Left ventricle myocardium superior (tissue), 1 donor: ENCODE results near the gene CASP2. TPM values are rescaled to one million over a fixed set of nuclear protein-coding genes. Genes with fewer than 3 reads are reported as not detected.
"Not testable (repeated sequence)": the region's sequence is repeated elsewhere in the genome, so short reads cannot be mapped to it uniquely, and the experiment has no call there.

Experiments
- ATAC-seq: fragments of 200-7000 bp; cut with Tn5 transposase; one replicate; pipeline ENCODE4 v1.9.1; 2020; ENCODE audit warnings: mild to moderate bottlenecking, moderate library complexity
- DNase-seq: peaks from one replicate; pipeline ENCODE4 v3.0.0-alpha.2; 2020
- intact Hi-C: fragments of 100-400 bp; cut with micrococcal nuclease; formaldehyde crosslinking; loops from one replicate; pipeline ENCODE4 v1.11.0; 2022
- total RNA-seq: library from RNA; stranded (reverse); fragmentation: NEBNext Ultra II Directional; extraction: Animal tissue kit (Norgen Biotek cat#: 25700); gene quantifications from one replicate; pipeline ENCODE4 v1.2.1, GENCODE V29; 2021
- donor health status: DM: no; HTN: yes; CAD: no; lungs with severe emphysema.

The CASP2 gene
- total RNA-seq, 1 donor from 2014 or later = 12.6 TPM

DNA sequence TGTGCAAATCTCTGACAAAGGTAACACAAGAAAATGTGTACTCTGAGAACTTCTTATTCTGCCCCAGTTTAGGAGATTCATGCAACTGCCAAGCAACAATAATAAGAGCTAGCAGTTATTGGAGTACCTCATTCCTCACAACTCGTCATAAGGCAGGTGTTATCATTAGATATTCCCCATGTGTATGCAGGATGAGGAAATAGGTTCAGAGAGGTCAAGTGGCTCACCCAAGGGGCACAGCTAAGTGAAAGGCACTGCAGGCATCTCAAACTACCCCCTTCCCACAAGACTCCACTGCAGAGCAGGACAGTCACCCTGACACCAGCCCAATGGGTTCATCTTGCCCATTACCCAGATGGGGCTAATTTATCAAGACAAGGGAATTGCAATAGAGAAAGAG, 26.2 kb upstream of the CASP2 start:
- intact Hi-C loops = no loop called here
- ATAC-seq (no peak), DNase-seq (no peak)

DNA sequence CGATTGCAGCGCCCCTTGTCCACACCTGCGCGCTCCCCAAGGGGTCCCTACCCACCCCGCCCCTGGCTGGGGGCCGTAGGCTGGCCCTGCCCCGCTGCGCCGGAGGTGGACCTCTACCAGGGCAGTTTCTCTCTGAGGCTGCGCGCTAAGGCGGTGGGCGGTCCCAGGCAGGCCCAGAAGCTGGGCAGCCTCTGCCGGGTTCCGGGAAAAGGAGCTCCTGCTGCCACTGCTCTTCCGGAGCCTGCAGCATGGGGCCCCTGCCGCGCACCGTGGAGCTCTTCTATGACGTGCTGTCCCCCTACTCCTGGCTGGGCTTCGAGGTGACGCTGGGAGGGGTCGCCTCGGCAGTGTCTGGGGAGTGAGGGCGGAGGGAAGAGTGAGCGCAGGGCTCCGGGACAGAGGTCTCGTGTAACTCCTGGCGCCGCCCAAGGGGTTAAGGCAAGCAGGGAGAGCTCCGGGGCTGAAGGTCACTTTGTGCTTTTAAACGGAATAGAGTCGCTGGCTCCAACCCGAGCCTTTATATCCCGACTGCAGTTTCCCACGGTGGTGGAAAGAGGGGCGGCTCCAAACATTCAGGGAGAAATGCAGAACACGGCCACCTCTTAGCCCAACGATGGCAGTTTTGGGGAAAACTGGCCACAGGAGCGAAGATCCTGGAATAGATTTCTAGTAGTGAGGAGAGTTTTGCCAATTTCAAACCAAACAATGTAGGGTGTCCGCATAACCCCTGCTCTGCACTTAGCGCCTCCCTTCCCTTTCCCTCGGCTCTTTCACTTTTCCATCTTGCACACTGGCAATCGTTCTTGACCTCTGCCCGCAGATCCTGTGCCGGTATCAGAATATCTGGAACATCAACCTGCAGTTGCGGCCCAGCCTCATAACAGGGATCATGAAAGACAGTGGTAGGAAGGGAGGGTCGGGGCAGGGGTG, 24.6 kb upstream of the CASP2 start, which contains the start of gene GSTK1:
GSTK1 (plus strand) TSS at position 176 of the 930 bp plus-strand sequence; CDS start at position 249, 73 bp downstream.
- peak; percentile 93 for DNase-seq
- ATAC-seq = peak; percentile 98
- intact Hi-C loops = no loop called here

DNA sequence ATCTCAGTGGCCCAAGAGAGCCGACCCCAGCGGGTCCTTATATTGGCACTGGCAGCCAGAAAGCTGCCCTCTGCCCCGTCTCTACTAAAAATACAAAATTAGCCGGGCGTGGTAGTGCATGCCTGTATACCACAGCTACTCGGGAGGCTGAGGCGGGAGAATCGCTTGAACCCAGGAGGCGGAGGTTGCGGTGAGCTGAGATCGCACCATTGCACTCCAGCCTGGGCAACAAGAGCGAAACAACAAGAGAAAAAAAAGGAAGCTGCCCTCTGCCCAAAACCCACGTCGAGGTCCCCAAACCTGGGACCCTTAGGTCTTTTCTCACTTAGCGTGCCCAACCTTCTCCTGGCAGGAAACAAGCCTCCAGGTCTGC, 24.0 kb upstream of the CASP2 start:
- intact Hi-C loops, DNase-seq: not testable (repeated sequence)
- peak; percentile 3 for ATAC-seq

DNA sequence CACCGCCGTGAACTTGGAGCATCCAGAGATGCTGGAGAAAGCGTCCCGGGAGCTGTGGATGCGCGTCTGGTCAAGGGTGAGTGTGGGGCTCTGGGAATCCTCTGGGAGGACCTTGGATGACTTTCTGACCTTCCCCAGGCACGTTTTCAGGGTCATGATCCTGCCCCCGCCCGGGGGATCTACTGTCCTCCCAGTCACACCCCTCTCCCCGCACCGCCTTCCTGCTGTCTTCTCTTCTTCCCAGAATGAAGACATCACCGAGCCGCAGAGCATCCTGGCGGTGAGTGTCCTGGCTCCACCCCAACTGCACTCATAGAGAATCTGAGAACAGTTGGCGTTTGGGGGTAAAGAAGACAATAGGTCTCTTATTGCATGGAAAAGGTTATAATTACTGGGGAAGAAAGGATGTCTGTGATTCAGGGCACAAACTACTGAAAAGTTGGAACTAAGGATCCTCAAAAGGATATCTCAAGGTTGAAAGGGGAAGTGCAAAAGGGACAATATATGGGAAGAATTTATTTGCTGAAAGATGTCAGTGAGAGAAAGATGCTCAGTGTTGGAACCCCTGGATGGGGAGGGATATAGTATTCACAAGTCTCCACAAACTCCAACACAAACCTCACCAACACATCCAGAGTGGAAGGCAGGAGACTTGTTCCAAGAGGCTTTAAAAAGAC, 23.0 kb upstream of the CASP2 start:
- peak; percentile 42 for DNase-seq
- intact Hi-C loops = no loop called here

DNA sequence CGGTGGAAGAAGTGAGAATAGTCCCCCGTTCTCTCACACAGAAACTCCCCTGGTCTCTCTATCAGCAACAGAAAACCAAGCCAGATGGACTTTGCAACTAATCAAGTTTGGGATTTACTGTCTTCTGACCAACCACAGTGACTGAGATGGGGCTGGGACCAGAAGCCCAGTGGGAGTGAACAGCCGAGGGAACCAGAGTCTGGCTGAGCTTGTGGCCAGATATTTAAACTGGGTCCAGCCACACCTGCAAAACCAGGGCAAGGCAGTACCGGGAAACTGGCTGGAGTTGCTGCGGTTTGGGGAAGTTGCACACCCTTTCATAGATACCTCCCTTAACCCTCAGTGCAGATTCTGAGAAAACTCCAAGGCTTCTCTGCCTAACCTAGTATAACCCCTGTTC, 18.9 kb upstream of the CASP2 start:
- intact Hi-C loops = no loop called here
- DNase-seq = no peak
- ATAC-seq = no peak

More for the DNA sequence above, 23.0 kb upstream of the CASP2 start:
- no peak for ATAC-seq

DNA sequence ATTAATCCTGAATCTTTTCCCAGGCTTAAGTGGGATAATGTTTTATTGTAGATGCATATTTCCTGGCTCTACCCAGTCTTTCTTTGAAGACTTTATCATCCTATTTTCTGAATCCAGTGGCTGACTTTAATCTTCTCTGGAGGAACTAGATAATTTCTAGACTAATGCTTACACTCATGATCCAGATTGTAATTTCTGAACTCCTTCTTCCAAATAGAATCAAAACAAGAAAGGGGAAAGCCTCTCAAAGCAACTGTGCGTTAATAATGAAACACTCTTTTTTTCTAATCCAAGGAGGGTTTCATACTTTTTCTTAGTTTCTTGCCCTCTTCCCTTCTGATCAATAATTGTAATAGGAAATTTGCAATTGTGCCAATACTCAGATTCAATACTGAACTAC, 16.9 kb upstream of the CASP2 start:
- ATAC-seq = no peak
- intact Hi-C loops = no loop called here

DNA sequence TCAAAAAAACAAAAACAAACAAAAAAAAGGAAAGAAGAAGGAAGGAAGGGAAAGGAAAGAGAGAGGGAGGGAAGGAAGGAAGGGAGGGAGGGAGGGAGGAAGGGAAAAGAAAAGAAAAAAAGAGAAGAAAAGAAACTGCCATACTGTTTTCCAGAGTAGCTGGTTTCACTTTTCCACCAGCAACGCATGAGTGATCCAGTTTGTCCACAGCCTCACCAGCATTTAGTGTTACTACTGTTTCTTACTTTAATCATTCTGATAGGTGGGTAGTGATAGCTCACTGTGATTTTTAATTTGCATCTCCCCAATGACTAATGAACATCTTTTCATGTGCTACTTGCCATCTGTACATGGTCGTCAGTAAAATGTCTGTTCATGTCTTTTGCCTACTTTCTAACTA, 15.3 kb upstream of the CASP2 start:
- DNase-seq (no peak), ATAC-seq (no peak)
- intact Hi-C loops = no loop called here

More for the DNA sequence above, 16.9 kb upstream of the CASP2 start:
- no peak for DNase-seq

DNA sequence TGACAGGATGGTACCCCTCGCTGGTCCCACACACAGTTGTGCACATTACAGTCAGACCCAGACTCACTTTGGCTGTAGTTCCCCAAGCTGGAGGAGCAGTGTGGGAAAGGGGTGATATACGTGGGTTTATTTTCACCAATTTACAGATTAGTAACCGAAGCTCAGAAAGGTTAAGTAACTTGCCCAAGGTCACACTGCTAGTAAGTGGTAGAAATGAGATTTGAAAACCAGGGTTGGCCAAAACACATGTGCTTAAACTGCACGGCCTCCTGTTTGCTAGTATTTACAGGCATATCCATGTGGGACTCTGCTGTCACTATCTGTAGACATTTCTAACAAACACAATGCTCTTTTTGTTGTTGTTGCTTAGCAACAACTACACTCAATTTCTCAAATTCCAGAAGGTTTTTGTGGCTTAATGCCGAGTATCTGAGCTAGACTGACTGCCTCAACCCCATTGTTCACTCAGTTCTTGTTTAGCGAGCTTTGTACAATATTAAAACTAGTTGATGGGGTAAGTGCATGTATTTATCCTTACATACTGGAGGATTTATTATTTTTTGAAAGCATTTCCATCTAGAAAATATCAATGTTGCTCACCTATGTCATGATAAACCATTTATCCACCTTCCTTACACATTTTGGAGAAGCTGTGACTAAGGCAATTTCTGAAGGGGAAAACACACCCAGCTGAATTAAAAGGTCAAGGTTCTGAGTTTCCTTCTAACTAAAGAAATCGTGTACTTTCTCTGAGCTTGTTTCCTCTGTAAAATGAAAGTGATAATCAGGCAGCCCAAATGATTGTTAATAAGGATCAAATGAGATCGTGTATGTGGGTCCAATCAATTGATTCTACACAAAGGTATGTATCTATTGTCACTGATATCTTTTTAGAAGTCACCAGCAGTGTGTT, 8.7 kb upstream of the CASP2 start:
- ATAC-seq (peak; percentile 75), DNase-seq (no peak)
- intact Hi-C loops = no loop called here

DNA sequence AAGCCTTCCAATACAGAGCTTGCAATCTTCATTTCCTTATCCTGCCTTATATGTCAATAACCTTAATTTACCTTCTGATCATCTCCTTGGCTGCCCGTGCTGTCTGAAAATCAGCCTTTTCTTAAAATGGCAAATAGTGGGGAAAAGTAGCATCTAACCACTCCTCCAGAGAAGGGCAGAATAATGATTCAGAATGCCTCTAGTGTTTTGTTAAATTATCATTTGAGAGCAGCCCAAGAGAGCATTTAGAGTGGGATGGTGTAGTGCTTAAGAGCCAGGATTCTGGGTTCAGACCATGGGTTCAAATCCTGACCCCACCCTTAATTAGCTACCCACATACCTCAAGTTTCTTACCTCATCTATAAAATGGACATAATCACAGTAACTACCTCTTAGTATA, 8.0 kb upstream of the CASP2 start:
- ATAC-seq = no peak

DNA sequence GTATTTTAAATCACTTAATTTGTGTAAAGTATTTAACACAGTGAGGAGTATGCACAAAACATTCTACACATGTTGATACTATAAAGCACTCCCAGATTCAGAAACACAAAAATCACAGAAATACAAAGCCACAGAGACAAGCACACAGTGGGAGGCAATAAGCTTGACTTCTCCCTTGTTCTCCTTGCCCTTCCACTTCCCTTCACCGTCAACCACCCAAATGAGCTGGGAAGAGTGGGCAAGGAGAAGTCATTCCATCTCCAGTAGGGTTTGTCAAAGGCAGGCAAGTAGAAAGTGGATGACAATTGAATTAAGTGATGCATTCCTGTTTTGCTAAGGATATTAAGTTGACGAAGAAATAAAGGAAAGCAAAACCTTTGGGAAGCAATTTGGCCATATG, 7.6 kb upstream of the CASP2 start:
- no peak for ATAC-seq
- intact Hi-C loops = no loop called here

More for the DNA sequence above, 8.0 kb upstream of the CASP2 start:
- DNase-seq = no peak
- intact Hi-C loops = no loop called here

DNA sequence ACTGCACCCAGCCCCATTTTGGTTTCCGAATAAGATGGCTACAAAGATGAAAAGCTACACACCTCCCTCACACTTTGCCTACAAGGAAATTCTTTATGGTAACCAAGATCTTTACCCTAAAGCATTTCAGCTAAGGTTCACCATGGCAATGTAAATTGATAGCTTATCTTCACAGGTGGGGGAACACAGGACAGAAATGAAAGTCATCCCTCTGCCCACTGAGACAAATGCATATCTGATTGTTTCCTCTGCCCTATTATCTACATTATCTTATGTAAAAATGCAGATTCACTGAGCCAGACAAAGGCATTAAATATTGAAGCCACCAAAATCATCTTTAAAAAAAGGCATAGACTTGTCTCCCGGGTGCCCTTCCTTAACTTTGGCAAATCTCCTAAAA, 6.6 kb upstream of the CASP2 start:
- DNase-seq (no peak), ATAC-seq (no peak)
- intact Hi-C loops = no loop called here

More for the DNA sequence above, 7.6 kb upstream of the CASP2 start:
- no peak for DNase-seq

DNA sequence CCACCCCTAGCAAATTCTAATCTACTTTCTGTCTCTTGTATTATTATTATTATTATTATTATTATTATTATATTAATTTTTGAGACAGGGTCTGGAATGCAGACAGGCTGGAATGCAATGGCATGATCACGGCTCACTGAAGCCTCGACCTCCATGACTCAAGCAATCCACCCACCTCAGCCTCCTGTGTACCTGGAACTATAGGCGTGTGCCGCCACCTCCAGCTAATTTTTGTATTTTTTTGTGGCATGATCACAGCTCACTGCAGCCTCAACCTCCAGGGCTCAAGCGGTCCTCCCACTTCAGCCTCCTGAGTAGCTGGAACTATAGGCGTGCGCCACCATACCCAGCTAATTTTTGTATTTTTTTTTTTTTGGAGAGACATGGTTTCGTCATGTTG, 6.0 kb upstream of the CASP2 start:
- intact Hi-C loops = no loop called here
- DNase-seq (no peak), ATAC-seq (no peak)

DNA sequence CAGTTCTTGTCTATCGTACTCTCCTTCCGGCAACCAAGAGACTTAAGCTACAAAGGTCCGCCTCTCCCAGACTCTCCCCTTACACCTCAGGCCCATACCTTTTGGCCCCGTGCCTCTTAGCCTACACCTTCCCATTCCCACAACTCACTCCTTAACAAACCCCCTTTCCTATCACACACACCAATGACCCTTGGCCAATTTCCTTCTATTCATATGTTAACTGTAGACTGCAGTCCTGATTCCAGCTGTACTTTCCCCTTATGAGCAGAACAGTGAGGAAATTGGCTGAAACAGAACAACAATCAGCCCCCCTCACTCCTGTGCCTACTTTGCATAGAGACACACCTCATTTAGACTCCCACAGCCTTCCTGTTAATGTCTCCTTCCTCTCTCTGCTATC, 4.8 kb upstream of the CASP2 start:
- intact Hi-C loops = no loop called here
- ATAC-seq = no peak

DNA sequence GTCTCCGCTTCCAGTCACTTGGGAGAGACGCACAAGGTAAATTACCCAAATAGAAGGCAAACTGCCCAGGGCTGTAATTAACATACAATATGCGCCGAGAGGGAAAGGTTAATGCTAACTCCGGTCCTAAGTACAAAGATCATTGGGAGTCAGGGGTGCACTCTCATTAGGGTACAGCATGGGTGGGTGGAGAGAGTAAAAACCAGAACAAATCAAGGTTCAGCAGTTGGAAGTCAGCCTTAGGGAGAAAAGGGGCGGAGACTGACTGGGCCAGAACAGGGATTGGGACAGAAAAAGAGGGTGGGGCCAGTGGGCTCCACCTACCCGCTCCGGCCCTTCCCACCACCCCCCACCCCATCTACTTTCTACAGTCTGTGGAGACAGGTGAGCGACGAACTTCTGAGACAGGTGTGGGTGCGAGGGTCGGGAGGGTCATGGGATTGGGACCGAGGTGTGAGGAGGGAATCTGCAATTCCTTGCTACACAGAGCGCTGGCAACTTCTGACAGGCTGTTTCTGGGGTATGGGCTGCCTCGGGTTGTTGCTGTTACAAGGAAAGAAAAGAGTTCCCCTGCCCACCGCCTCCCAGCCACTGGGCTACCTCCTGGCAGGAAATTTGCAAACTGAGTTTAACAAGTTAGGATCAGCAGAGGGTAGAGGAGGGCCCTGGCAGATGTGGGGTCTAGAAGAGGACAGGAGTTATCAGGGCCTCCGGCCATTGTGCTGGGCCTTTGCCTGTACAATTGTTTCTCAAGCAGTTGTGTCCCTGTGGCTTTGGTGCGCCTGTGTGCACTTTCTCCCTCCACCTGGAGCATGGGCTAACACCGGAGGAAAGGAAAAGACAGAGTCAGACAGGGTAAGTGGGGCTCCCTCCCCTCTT, 3.3 kb upstream of the CASP2 start, which contains the start of gene TMEM139:
TMEM139 (plus strand) TSS at position 368 of the 879 bp plus-strand sequence. CDS start 1,000 bp downstream, outside the sequence.
- peak; percentile 40 for DNase-seq
- intact Hi-C loops = no loop called here
- ATAC-seq = peak; percentile 45

More for the DNA sequence above, 4.8 kb upstream of the CASP2 start:
- no peak for DNase-seq

DNA sequence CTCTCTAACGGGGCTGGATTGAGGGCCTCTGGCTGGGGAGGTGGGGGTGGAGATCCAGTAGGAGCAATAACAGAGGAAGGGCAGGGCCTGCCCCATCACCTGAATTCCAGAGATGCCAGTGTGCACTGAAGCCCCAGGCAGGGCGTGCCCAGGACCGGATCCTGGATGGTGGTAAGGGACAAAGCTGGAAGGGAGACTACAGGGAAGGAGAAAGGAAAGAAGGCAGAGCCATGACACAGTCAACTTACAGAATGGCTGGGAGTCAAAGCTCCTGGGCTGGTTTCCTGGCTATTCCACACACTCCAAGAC, 2.7 kb upstream of the CASP2 start:
- ATAC-seq (peak; percentile 27), DNase-seq (peak; percentile 55)
- intact Hi-C loops = no loop called here

DNA sequence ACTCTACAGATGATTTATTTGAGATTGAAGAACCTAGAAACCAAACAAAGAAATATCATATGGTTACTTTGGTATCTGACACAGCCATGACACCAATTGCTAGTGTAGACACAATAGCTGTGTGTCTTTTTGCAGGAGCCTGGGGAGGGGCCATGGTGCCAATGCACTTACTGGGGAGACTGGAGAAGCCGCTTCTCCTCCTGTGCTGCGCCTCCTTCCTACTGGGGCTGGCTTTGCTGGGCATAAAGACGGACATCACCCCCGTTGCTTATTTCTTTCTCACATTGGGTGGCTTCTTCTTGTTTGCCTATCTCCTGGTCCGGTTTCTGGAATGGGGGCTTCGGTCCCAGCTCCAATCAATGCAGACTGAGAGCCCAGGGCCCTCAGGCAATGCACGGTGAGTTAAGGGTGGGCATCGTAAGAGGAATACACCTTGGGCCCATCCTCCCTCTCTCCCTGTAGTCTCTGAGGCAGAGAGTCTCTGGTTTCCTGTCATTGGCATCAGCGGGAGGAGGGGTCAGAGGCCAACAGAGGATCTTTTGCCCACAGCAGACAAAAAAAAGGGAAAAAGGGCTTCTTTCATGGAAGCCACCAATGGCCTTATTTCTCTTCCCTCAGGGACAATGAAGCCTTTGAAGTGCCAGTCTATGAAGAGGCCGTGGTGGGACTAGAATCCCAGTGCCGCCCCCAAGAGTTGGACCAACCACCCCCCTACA, 2.2 kb upstream of the CASP2 start:
- intact Hi-C loops = no loop called here
- no peak for DNase-seq
- ATAC-seq = no peak

DNA sequence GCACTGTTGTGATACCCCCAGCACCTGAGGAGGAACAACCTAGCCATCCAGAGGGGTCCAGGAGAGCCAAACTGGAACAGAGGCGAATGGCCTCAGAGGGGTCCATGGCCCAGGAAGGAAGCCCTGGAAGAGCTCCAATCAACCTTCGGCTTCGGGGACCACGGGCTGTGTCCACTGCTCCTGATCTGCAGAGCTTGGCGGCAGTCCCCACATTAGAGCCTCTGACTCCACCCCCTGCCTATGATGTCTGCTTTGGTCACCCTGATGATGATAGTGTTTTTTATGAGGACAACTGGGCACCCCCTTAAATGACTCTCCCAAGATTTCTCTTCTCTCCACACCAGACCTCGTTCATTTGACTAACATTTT, 1.6 kb upstream of the CASP2 start:
- no peak for ATAC-seq
- intact Hi-C loops = no loop called here
- no peak for DNase-seq
